Lower lobe of right lung (tissue), 2 donors: Measurements from ENCODE around the gene AKAP7. TPM values are rescaled to one million over a fixed set of nuclear protein-coding genes. Genes with fewer than 3 reads are reported as not detected.

Experiments
- ATAC-seq, 2 donors: fragments of 200-7000 bp; cut with Tn5 transposase; one replicate each; pipeline ENCODE4 v1.9.1; 2020 to 2022; ENCODE audit warnings: mild to moderate bottlenecking in 2 of 2, moderate library complexity in 2 of 2
- DNase-seq: peaks from one replicate; pipeline ENCODE4 v3.0.0-alpha.2; 2020
- H3K27ac ChIP-seq: fragments of 200-600 bp; one replicate; pipeline ENCODE4 v1.8.0; 2022
- H3K27me3 ChIP-seq: fragments of 200-600 bp; one replicate; pipeline ENCODE4 v1.8.0; 2022; ENCODE audit warnings: low read depth
- H3K36me3 ChIP-seq: fragments of 200-600 bp; one replicate; pipeline ENCODE4 v1.8.0; 2022; ENCODE audit warnings: mild to moderate bottlenecking
- H3K4me1 ChIP-seq: fragments of 200-600 bp; one replicate; pipeline ENCODE4 v1.8.0; 2022
- H3K4me3 ChIP-seq: fragments of 200-600 bp; one replicate; pipeline ENCODE4 v1.8.0; 2022; ENCODE audit warnings: mild to moderate bottlenecking
- H3K9me3 ChIP-seq: fragments of 200-600 bp; one replicate; pipeline ENCODE4 v1.8.0; 2022
- intact Hi-C: fragments of 100-400 bp; cut with DNase I; formaldehyde crosslinking; loops from one replicate; pipeline ENCODE4 v1.11.0; 2022
- total RNA-seq: library from RNA; stranded (reverse); fragmentation: NEBNext Ultra II Directional; extraction: Animal tissue kit (Norgen Biotek cat#: 25700); gene quantifications from one replicate; pipeline ENCODE4 v1.2.1, GENCODE V29; 2021
- TF ChIP-seq, protein P1 (sequence below): fragments of 200-600 bp; IDR thresholded peaks from one replicate; pipeline ENCODE4 v1.8.0; 2022; ENCODE audit warnings: antibody characterized with exemption, mild to moderate bottlenecking
- donor health status: DM: no; HTN: yes; CAD: no; lungs with severe emphysema.

Gene AKAP7
- total RNA-seq, 1 donor from 2014 or later = 11.0 TPM

- ATAC-seq (no peak), DNase-seq (no peak)
- TF ChIP-seq, protein P1, sequence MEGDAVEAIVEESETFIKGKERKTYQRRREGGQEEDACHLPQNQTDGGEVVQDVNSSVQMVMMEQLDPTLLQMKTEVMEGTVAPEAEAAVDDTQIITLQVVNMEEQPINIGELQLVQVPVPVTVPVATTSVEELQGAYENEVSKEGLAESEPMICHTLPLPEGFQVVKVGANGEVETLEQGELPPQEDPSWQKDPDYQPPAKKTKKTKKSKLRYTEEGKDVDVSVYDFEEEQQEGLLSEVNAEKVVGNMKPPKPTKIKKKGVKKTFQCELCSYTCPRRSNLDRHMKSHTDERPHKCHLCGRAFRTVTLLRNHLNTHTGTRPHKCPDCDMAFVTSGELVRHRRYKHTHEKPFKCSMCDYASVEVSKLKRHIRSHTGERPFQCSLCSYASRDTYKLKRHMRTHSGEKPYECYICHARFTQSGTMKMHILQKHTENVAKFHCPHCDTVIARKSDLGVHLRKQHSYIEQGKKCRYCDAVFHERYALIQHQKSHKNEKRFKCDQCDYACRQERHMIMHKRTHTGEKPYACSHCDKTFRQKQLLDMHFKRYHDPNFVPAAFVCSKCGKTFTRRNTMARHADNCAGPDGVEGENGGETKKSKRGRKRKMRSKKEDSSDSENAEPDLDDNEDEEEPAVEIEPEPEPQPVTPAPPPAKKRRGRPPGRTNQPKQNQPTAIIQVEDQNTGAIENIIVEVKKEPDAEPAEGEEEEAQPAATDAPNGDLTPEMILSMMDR = no peak
- no peaks in the 10 kb centered on the region for H3K27me3 ChIP-seq
- no peaks in the 10 kb centered on the region for H3K36me3 ChIP-seq
- H3K4me1 ChIP-seq = peaks cover 5% of the 10 kb centered on the region
- intact Hi-C loops = no loop called here
- H3K4me3 ChIP-seq = peak overlapping the region; percentile 42
- no peaks in the 10 kb centered on the region for H3K9me3 ChIP-seq
- H3K27ac ChIP-seq = no peak overlapping the region
Observed at GRCh38 chr6:131251590-131252199, 116.4 kb downstream of the AKAP7 start.

GRCh38 chr6:131255434-131255833, 120.2 kb downstream of the AKAP7 start:
- ATAC-seq (no peak), DNase-seq (no peak)
- H3K36me3 ChIP-seq = no peaks in the 10 kb centered on the region
- no peak overlapping the region for H3K4me3 ChIP-seq
- no peaks in the 10 kb centered on the region for H3K9me3 ChIP-seq
- intact Hi-C loops = no loop called here
- no peak overlapping the region for H3K27ac ChIP-seq
- no peaks in the 10 kb centered on the region for H3K27me3 ChIP-seq
- TF ChIP-seq, protein P1 = no peak
- peaks cover 10% of the 10 kb centered on the region for H3K4me1 ChIP-seq

DNA sequence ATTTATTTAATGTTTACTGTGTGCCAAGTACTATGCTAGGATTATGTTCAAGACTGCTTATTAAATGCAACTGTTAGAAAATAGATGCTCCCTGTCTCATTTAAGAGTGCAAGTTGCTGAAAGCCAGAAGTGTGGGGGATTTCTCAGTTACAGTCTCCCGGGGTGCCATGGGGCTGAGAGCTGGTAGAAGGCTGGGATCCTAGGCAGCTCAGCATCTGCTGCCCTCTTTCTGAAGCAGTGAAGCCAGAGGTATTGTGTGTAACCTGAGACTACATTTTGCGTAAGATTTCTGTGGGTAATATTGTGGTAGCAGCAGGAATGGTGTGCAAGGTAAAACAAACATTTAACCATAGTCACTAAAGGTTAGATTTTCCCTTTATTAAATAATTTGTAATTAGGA, 120.6 kb downstream of the AKAP7 start:
- Histone ChIP-seq H3K27me3 (no peaks in the 10 kb centered on the region), H3K9me3 (no peaks in the 10 kb centered on the region), H3K36me3 (no peaks in the 10 kb centered on the region), H3K4me3 (no peak overlapping the region), H3K4me1 (peaks cover 10% of the 10 kb centered on the region), H3K27ac (no peak overlapping the region)
- intact Hi-C loops = no loop called here
- no peak for ATAC-seq
- DNase-seq = no peak
- TF ChIP-seq, protein P1 = no peak

- DNase-seq = peak; percentile 76
- Histone ChIP-seq H3K36me3 (no peaks in the 10 kb centered on the region), H3K27me3 (no peaks in the 10 kb centered on the region), H3K27ac (no peak overlapping the region), H3K4me3 (no peak overlapping the region), H3K9me3 (no peaks in the 10 kb centered on the region), H3K4me1 (peaks cover 5% of the 10 kb centered on the region)
- intact Hi-C loops = no loop called here
- TF ChIP-seq, protein P1 = no peak
- ATAC-seq = peak; percentile 89 to 93
Observed at GRCh38 chr6:131257104-131257503, 121.8 kb downstream of the AKAP7 start.

GRCh38 chr6:131258010-131258652, 122.9 kb downstream of the AKAP7 start:
- intact Hi-C loops = no loop called here
- H3K27me3 ChIP-seq = no peaks in the 10 kb centered on the region
- TF ChIP-seq, protein P1 = no peak
- H3K27ac ChIP-seq = no peak overlapping the region
- ATAC-seq = peak in 1 of 2 donors; percentile 44
- H3K36me3 ChIP-seq = no peaks in the 10 kb centered on the region
- no peaks in the 10 kb centered on the region for H3K9me3 ChIP-seq
- peaks cover 5% of the 10 kb centered on the region for H3K4me1 ChIP-seq
- no peak overlapping the region for H3K4me3 ChIP-seq
- no peak for DNase-seq
